Prostate gland (tissue), 2 donors: Measurements from ENCODE around the gene TIMM22. TPM values are rescaled to one million over a fixed set of nuclear protein-coding genes. Genes with fewer than 3 reads are reported as not detected.

Experiments used
- DNase-seq: peaks from one replicate; pipeline ENCODE4 v3.0.0-alpha.2; 2019; ENCODE audit warnings: low spot score
- H3K27ac ChIP-seq, 2 donors: fragments of 200-600 bp; sonication (generic); 2 replicates each; pipeline ENCODE4 v1.5.1; 2017 to 2019
- H3K27me3 ChIP-seq: fragments of 200-600 bp; sonication (generic); replicated peaks from 2 replicates; pipeline ENCODE4 v1.5.1; 2019; ENCODE audit not compliant: insufficient read depth
- H3K36me3 ChIP-seq, 2 donors: fragments of 200-600 bp; sonication (generic); 1 replicate in 1 of 2; 2 replicates in 1 of 2; pipeline versions ENCODE4 v1.5.1 to v1.8.1; 2017 to 2019
- H3K4me1 ChIP-seq: fragments of 200-600 bp; sonication (generic); replicated peaks from 2 replicates; pipeline ENCODE4 v1.5.1; 2019
- H3K4me3 ChIP-seq, 2 donors: fragments of 200-600 bp; sonication (generic); 2 replicates each; pipeline ENCODE4 v1.5.1; 2017 to 2019
- H3K9me3 ChIP-seq: fragments of 200-600 bp; sonication (generic); 2 replicates; pipeline ENCODE4 v1.5.1; 2017
- POLR2A ChIP-seq: fragments of 450-650 bp; IDR thresholded peaks from one replicate; pipeline ENCODE4 v1.6.1; 2016; ENCODE audit warnings: antibody characterized with exemption, mild to moderate bottlenecking
- POLR2AphosphoS5 ChIP-seq: sonication (generic); formaldehyde crosslinking; IDR thresholded peaks from one replicate; pipeline ENCODE4 v1.6.1; 2017; ENCODE audit warnings: antibody characterized with exemption
- WGBS: methylation state at CpG from one replicate; pipeline ENCODE4 v1.1.5; 2018; 5-methylcytosine and 5-hydroxymethylcytosine counted together
- intact Hi-C: fragments of 100-400 bp; cut with DNase I; formaldehyde crosslinking; loops from one replicate; pipeline ENCODE4 v1.14.2; 2022
- total RNA-seq, 2 donors: library from RNA; depleted of rRNA; stranded (reverse); fragments of >200 nt; gene quantifications; one replicate each; pipeline ENCODE4 v1.1.0, GENCODE V29; 2016
- TF ChIP-seq, protein P1 (sequence below), 4 experiments: fragments of 200-600 bp in 2 of 4; fragments of 450-650 bp in 2 of 4; sonication (generic) in 2 of 4; IDR thresholded peaks; 1 replicate in 3 of 4; 2 replicates in 1 of 4; pipeline ENCODE4 v1.5.1; 2016 to 2019; ENCODE audit warnings: antibody characterized with exemption in 4 of 4, mild to moderate bottlenecking in 2 of 4, moderate library complexity in 2 of 4

The TIMM22 gene
- total RNA-seq, 2 donors from 2014 or later = 15.1 to 20.3 TPM

DNA sequence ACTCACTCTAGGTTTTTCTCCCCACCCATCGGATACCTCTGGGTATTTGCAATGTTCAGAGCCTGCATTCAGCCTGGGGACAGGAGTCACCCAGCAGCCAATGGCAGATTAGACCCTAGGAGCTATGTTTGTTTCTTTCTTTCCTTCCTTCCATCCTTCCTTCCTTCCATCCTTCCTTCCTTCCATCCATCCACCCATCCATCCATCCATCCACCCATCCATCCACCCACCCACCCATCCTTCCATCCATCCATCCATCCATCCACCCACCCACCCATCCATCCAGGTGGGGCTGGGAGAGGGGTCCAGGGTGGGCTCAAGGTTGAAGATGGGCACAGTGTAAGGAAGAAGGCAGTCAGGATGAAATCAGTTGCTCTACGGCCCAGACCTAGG lies 39.9 kb downstream of the TIMM22 start:
- Histone ChIP-seq H3K9me3 (no peaks in the 10 kb centered on the region), H3K4me1 (peaks cover 4% of the 10 kb centered on the region), H3K27ac (no peak overlapping the region), H3K4me3 (no peak overlapping the region), H3K36me3 (no peaks in the 10 kb centered on the region), H3K27me3 (no peaks in the 10 kb centered on the region)
- intact Hi-C loops = no loop called here
- TF ChIP-seq, protein P1, sequence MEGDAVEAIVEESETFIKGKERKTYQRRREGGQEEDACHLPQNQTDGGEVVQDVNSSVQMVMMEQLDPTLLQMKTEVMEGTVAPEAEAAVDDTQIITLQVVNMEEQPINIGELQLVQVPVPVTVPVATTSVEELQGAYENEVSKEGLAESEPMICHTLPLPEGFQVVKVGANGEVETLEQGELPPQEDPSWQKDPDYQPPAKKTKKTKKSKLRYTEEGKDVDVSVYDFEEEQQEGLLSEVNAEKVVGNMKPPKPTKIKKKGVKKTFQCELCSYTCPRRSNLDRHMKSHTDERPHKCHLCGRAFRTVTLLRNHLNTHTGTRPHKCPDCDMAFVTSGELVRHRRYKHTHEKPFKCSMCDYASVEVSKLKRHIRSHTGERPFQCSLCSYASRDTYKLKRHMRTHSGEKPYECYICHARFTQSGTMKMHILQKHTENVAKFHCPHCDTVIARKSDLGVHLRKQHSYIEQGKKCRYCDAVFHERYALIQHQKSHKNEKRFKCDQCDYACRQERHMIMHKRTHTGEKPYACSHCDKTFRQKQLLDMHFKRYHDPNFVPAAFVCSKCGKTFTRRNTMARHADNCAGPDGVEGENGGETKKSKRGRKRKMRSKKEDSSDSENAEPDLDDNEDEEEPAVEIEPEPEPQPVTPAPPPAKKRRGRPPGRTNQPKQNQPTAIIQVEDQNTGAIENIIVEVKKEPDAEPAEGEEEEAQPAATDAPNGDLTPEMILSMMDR (IDR thresholded peaks at IDR 0.05) = no peak
- no peak for TF ChIP-seq POLR2A
- WGBS = 93% methylated on average over 2 of the region's 2 CpGs
- no peak for DNase-seq

DNA sequence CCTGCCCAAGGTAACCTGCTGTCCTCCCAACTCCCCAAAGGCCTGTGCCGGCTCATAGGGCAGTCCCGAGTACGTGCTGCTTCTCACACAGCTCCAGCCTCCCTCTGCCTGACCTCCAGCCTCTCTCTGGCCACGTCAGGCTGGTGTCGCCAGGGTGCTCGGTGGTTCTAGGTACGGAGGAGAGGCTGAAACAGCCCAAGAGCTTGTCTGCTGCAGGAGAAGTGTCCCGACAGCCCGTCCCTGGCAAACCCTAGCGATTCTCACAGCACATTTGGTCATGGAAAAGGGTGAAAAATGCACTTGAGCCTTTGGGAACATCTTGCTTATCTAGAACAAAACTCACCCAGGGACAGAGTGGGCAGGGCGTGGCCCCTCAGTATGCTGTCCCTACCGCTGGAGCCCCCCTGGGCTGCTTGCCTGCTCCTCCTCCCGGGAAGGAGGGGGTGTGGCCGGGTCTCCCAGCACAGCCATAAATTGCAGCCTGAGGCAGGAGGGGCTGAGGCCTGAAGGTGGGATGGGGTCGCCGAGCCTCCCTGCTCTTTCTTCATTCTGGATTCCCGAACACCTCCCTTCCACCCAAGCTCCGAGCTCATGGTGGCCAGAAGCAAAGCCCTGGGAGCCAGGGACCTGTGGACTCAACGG lies 40.4 kb downstream of the TIMM22 start:
- Histone ChIP-seq H3K27ac (no peak overlapping the region), H3K27me3 (no peaks in the 10 kb centered on the region), H3K36me3 (no peaks in the 10 kb centered on the region), H3K4me1 (peaks cover 4% of the 10 kb centered on the region), H3K9me3 (no peaks in the 10 kb centered on the region), H3K4me3 (no peak overlapping the region)
- intact Hi-C loops = no loop called here
- no peak for DNase-seq
- 61% methylated on average over 19 of the region's 19 CpGs for WGBS
- no peak for TF ChIP-seq POLR2A
- no peak for TF ChIP-seq POLR2AphosphoS5
- TF ChIP-seq, protein P1 (IDR thresholded peaks at IDR 0.05) = no peak

DNA sequence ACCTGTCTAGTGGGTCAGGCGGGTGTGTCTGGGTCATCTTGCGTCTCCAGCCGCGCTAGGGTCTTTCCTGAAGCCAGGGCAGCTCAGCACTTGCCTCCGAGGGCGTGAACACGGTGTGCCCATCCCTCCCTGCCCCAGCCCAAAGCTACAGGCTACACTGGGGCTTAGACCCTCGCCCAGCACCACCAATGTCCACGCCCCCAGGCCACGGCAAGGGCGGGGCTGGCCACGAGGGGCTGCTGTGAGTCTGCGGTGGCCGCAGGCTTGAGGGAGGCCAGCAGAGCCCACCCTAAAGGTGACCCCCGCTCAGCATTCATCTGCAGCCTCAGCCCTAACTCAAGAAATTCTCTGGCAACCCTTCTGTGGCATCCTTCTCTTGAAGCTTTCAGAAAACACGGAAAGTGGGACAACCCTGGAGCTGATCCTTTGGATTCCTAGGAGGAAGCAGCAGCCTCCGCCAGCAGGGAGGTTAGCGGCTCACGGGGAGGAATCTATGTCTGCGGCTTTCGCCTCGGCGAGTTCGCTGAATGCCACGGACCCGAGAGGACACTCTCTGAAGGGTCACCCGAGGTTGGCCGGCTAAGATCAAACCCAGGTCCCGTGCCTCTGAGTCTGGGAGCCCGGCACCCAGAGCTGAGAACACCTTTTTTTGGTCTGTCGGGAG lies 41.7 kb downstream of the TIMM22 start:
- Histone ChIP-seq H3K4me3 (no peak overlapping the region), H3K4me1 (peaks cover 4% of the 10 kb centered on the region), H3K27me3 (no peaks in the 10 kb centered on the region), H3K9me3 (no peaks in the 10 kb centered on the region), H3K27ac (peak overlapping the region in 1 of 2 donors; percentile 25), H3K36me3 (no peaks in the 10 kb centered on the region)
- TF ChIP-seq POLR2A = no peak
- TF ChIP-seq, protein P1 (IDR thresholded peaks at IDR 0.05) = no peak
- no peak for TF ChIP-seq POLR2AphosphoS5
- intact Hi-C loops = no loop called here
- no peak for DNase-seq
- 83% methylated on average over 31 of the region's 31 CpGs for WGBS

DNA sequence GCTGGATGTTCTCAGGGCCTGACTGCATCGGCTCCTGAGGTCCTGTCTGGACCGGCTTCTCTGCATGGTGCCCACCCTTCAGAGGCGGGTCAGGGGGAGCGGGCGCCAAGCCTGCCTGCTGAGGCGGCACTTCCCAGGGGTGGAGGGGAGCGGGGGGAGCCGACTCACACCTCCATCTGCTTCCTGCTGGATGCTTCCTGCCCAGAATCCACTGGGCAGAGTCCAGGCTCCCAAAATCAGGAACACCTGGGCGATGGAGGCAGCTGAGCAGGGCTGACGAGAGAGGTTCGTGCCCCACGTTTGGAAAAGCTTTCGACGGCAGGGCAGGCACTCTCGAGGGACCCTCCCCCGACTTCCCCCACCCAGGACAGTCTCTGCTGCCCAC lies 42.2 kb downstream of the TIMM22 start:
- peaks cover 4% of the 10 kb centered on the region for H3K4me1 ChIP-seq
- DNase-seq = no peak
- 48% methylated on average over 13 of the region's 16 CpGs for WGBS
- H3K27me3 ChIP-seq = no peaks in the 10 kb centered on the region
- H3K4me3 ChIP-seq = no peak overlapping the region
- no peaks in the 10 kb centered on the region for H3K36me3 ChIP-seq
- H3K9me3 ChIP-seq = no peaks in the 10 kb centered on the region
- intact Hi-C loops = no loop called here
- peak overlapping the region in 1 of 2 donors; percentile 25 for H3K27ac ChIP-seq
- TF ChIP-seq POLR2A = no peak
- TF ChIP-seq, protein P1 (IDR thresholded peaks at IDR 0.05) = no peak
- TF ChIP-seq POLR2AphosphoS5 = no peak
